ENCODE results near the gene CDHR5.

The CDHR5 gene

DNA sequence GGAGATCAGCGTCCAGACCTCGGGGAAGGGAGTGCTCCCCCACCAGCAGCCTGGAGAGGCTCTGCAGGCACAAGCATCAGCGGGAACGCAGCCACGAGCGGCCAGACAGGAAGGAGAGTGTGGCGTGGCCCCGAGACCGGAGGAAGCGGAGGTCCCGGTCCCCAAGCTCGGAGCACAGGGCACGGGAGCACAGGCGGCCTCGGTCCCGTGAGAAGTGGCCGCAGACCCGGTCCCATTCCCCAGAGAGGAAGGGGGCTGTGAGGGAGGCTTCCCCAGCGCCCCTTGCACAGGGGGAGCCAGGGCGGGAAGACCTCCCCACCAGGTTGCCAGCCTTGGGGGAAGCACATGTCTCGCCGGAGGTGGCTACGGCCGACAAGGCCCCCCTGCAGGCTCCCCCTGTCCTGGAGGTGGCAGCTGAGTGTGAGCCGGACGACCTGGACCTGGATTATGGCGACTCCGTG is 15.9 kb downstream of the CDHR5 start:
- no peak for DNase-seq

DNA sequence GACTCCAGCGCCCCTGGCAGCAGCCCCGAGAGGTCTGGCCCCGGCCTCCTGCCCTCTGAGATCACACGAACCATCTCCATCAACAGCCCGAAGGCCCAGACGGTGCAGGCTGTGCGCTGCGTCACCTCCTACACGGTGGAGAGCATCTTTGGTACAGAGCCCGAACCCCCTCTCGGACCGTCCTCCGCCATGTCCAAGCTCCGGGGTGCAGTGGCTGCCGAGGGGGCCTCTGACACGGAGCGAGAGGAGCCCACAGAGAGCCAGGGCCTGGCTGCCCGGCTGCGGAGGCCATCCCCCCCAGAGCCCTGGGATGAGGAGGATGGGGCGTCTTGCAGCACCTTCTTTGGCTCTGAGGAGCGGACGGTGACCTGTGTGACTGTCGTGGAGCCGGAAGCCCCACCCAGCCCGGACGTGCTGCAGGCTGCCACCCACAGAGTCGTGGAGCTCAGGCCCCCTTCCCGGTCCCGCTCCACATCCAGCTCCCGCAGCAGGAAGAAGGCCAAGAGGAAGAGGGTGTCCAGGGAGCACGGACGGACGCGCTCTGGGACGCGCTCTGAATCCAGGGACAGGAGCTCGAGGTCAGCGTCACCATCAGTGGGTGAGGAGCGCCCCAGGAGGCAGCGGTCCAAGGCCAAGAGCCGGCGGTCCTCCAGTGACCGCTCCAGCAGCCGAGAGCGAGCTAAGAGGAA is 16.6 kb downstream of the CDHR5 start:
- DNase-seq: no peak

DNA sequence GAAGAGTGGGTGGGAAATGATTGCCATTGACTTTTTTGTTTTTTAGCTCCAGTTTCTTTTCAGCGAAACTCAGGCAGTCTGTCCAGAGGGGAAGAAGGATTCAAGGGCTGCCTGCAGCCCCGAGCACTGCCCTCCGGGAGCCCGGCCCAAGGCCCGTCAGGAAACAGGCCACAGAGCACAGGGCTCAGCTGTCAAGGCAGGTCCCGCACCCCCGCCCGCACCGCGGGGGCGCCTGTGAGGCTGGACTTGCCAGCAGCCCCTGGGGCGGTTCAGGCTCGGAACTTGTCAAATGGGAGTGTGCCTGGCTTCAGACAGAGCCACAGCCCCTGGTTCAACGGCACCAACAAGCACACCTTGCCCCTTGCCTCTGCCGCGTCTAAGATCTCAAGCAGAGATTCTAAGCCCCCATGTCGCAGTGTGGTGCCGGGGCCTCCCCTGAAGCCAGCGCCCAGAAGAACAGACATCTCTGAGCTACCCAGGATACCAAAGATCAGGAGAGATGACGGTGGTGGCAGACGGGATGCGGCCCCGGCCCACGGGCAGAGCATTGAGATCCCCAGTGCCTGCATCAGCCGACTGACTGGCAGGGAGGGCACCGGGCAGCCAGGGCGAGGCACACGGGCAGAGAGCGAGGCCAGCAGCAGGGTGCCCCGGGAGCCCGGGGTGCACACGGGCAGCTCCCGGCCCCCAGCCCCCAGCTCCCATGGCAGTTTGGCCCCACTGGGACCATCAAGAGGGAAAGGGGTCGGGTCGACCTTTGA is 17.6 kb downstream of the CDHR5 start:
- DNase-seq: no peak

DNA sequence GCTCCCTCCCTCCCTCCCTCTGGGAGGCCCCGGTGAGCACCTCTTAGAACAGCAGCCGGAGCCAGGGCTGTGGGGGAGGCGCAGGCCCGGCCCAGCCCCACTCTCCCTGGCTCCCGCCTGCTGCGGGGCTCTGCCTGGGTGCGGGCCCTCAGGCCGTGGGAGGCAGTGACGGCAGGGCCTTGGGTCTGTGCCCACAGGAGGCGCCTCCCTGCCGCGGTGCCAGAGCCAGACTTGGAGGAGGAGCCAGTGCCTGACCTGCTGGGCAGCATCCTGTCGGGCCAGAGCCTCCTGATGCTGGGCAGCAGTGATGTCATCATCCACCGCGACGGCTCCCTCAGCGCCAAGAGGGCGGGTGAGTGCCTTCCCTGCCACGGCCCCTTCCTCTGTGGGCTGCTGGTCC is 18.5 kb downstream of the CDHR5 start:
- DNase-seq: no peak

DNA sequence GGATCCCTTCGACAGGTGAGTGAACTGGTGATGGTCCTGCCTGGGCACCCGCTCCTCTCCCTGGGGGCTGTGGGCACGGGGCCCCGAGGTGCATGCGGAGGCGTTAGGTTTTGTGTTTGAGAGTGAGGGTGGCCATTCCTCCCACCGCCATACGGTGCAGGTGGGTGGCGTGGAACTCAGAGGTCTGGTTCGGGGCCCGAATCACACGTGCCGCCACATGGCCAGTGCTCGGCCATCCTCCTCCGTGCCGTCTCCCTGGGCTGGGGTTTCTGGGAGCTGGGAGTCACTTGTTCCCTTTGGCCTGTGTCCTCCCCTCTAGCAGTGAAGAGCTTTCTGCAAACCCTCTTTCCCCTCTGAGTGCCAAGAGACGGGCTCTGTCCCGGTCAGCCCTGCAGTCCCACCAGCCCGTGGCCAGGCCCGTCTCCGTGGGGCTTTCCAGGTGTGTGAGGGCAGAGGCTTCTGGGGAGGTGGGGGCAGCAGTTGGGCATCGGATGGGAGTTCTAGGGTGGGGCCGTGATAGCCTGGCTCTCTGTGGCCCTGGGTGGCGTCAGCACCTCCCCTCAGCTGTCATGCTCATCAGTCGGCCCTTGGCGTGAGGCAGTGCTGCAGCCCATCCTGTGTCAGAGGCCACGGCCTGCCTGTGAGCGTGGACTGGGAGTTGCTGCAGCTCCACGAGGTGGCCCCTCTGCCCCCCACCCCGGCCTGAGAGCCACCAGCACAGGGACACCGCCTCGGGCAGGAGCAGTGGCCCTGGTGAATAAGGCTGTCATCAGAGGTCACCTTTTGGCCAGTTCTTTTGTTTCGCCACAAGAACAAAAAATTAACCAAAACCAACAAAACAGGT is 19.2 kb downstream of the CDHR5 start:
- no peak for DNase-seq

- no peak for DNase-seq
Observed at GRCh38 chr11:603154-603553, 21.6 kb downstream of the CDHR5 start.

GRCh38 chr11:601573-602245 is 23.0 kb downstream of the CDHR5 start:
- DNase-seq: no peak

DNA sequence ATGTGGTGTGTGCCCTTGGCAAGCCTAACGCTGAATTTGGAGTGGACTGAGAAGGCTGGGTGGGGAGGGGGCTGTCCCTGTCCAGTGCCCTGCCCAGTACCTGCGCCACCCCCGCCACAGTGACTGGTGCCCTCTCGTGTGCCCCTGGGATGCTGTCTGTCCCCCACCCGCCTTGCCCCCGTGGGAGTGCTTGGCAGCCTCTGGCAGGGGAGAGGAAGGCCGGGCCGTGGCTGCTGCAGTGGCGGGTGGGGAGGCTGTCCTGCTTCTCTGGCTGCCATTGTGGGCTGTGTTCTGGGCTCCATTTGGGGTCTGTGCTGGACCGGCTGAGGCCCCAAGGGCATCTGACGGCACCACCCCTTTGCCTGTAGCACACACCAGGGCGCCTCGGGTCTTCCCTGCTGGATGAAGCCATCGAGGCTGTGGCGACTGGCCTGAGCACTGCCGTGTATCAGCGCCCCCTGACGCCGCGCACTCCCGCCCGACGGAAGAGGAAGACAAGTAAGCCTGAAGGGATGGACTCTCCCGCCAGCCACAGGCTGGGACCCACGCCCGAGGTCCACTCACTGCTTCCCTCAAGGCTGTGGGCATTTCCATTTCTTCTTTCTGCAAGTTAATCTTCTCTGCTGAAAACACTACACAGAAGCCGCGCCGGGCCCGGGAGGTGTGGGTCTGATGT is 26.6 kb downstream of the CDHR5 start:
- DNase-seq: no peak

DNA sequence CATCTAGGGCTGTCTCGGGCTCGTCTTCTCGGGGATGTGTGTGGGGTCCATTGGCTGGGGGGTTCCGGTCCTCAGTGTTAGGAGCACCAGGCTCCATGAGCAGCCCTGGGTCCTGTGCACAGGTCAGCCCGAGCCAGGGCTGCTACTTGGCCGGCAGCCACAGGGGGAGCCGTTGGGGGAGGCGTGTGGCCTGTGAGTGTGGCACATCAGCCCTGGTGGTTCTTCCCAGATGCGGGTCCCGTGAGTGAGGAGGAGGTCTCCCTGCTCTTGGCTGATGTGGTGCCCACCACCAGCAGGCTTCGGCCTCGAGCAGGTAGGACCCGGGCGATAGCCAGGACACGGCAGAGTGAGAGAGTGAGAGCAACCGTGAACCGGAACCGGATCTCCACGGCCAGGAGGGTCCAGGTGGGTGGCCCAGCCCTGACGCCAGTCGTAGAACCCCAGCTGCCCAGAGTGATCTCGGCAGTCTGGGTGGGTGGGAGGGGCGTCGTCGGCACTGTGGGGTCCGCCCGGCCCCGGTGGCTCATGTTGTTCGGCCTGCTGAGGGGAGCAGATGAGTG is 27.5 kb downstream of the CDHR5 start:
- no peak for DNase-seq

GRCh38 chr11:596374-596773 is 28.4 kb downstream of the CDHR5 start:
- DNase-seq: no peak

- DNase-seq: no peak
Observed at GRCh38 chr11:595400-595799, 29.4 kb downstream of the CDHR5 start.

- DNase-seq: no peak
Observed at GRCh38 chr11:593347-593746, 31.4 kb downstream of the CDHR5 start.

GRCh38 chr11:592918-593317 is 31.8 kb downstream of the CDHR5 start:
- DNase-seq: no peak

DNA sequence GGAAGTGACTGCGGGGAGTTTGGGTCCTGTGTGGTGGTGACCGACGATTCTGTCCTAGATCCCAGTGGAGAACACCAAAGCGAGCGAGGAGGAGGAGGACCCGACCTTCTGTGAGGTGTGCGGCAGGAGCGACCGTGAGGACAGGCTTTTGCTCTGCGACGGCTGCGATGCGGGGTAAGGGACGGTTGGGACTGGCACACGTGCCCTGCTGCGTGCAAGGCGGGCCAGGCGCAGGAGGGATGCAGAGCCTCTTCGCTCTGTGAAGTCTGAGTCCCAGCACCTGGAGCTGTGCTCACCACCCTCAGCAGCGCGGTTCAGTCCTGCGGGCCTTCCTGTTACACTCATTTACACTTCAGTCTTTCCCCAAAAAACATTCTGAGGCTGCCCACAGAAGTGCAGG is 32.3 kb downstream of the CDHR5 start:
- no peak for DNase-seq

DNA sequence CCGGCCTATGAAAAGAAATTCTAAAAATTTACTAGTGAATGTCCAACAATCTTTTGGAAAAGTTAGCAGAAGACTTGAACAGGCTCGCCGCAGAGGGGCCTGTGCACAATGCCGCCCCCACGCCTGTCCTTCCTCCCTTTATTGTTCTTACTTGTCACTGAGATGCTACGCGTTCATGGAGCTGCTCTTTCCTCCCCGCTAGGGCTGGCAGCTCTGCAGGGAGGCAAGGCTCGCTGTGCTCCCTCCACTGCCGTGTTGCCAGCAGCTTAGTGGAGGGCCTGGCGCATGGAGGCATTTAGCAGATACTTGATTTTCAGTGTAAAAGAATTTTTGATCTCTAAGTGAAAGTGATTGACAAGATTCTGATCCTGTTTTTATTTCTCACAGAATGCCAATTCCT is 33.8 kb downstream of the CDHR5 start:
- DNase-seq: no peak

GRCh38 chr11:589798-590197 is 35.0 kb downstream of the CDHR5 start:
- no peak for DNase-seq

- no peak for DNase-seq
Observed at GRCh38 chr11:587978-588380, 36.8 kb downstream of the CDHR5 start.

GRCh38 chr11:587546-587945 is 37.2 kb downstream of the CDHR5 start:
- DNase-seq: no peak

DNA sequence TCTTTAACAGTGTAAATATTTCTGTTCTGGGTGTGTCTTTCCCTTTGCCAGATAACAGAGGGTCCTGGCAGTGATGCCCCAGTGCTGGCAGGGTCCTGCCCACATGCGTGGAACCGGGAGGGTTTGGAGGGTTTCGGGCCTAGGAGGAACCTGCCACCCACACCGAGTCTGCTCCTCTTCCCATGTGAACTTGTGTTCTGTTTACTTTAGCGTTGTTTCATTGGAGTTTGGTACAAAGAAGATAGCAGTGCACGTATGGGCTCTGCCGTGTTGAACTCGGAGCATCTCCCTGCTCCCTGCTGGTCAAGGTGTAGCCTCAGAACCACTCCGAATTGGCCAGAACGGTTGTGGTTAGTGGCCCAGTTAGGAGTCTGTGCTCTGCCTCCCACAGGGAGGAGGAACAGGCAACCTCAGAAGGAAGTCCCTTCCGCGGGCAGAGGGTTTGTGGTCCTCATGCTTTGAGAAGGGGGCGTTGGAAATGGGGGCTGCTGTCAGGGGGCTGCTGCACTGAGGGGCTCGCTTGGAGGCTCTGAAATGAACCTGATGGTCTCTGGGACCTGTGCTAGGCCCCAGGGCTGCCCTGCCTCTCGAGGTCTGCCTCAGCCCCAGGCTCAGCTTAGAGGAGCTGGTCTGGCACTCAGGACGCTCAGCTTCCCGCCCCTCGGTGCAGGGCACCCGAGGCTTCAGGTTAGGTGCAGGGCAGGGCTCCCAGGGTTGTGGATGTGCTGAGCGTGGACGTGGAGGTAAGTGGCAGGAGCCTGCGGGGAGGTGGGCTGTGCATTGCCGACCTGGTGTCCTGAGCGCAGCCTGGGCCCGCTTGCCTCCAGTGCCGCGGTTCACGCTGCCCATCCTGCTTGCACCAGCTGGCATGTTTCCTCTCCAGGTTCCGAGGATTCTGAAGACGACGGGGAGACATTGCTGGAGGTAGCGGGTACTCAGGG is 38.1 kb downstream of the CDHR5 start:
- DNase-seq: no peak

DNA sequence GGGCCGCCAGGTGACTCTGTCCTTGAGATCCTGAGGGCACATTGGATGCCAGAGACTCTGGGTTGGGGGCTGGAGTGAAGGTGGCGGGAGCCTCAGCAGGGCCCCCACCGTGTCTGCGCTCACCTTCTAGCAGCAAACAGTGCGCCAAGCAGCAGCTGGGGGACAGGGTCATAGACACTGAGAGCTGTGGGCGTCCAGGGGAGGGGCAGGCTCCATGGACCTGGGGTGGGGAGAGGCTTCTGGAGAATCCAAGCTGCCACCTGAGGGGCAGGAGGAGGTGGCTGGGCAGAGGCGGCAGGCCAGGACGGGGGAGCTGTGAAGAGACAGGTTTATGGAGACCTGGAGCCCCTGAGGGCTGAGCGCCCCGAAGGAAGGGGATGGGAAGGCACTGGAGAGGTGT is 40.5 kb downstream of the CDHR5 start:
- no peak for DNase-seq

DNA sequence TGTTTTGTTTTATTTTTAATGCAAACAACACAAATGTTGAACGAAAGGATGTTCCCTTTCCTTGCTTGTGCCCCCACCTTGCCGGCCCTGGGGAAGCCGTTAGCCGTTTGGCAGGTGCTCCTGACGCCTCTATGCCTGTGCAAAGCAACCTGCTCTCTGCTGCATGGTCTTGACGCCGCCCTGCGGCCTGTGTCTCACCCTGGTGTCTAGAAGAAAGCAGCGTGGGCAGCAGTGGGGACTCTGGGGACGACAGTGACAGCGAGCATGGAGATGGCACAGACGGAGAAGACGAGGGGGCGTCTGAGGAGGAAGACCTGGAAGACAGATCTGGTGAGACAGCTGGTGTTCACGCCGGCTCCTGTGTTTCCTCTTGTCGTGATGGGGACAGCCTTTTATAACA is 43.0 kb downstream of the CDHR5 start:
- no peak for DNase-seq

Data from GF-D8 (cell line).